DOHH2 (cell line): ENCODE measurements around the gene HPSE2.
A peak's percentile ranks its signal among the peaks of the same experiment; 100 is the strongest.

Source experiments
- H3F3A ChIP-seq: fragments of 200-600 bp; sonication (generic), shearing (Covaris generic); 2 replicates; pipeline ENCODE4 v1.6.0; 2016; ENCODE audit warnings: antibody characterized with exemption, mild to moderate bottlenecking; ENCODE audit not compliant: control insufficient read depth, insufficient read depth
- H3K27ac ChIP-seq: fragments of 200-600 bp; sonication (generic); 2 replicates; pipeline ENCODE4 v1.5.1; 2014; ENCODE audit warnings: low read depth, mild to moderate bottlenecking, low read length, moderate library complexity
- H3K27me3 ChIP-seq: fragments of 200-600 bp; sonication (generic); 2 replicates; pipeline ENCODE4 v1.6.1; 2014; ENCODE audit warnings: mild to moderate bottlenecking, low read length, mixed read lengths; ENCODE audit not compliant: control insufficient read depth
- H3K36me3 ChIP-seq: fragments of 200-600 bp; sonication (generic); 2 replicates; pipeline ENCODE4 v1.6.1; 2014; ENCODE audit warnings: mild to moderate bottlenecking, low read length, moderate library complexity, mixed read lengths; ENCODE audit not compliant: control insufficient read depth
- H3K4me1 ChIP-seq: fragments of 200-600 bp; sonication (generic); 2 replicates; pipeline ENCODE4 v1.6.1; 2014; ENCODE audit warnings: mild to moderate bottlenecking, low read length, mixed read lengths; ENCODE audit not compliant: control insufficient read depth
- H3K4me2 ChIP-seq: fragments of 200-600 bp; sonication (generic); 2 replicates; pipeline ENCODE4 v1.6.0; 2014; ENCODE audit warnings: mild to moderate bottlenecking, low read length, moderate library complexity
- H3K4me3 ChIP-seq: fragments of 200-600 bp; sonication (generic); 2 replicates; pipeline ENCODE4 v1.5.1; 2014; ENCODE audit warnings: mild to moderate bottlenecking, low read length, mixed read lengths
- H3K79me2 ChIP-seq: fragments of 200-600 bp; sonication (generic); 2 replicates; pipeline ENCODE4 v1.6.1; 2014; ENCODE audit warnings: mild to moderate bottlenecking, low read length, mixed read lengths; ENCODE audit not compliant: control insufficient read depth
- H3K9me2 ChIP-seq: fragments of 200-600 bp; sonication (generic); replicated peaks from 2 replicates; pipeline ENCODE4 v1.6.1; 2014; ENCODE audit warnings: mild to moderate bottlenecking, low read length, mixed read lengths; ENCODE audit not compliant: control insufficient read depth
- H3K9me3 ChIP-seq: fragments of 200-600 bp; sonication (generic); 2 replicates; pipeline ENCODE4 v1.6.1; 2014; ENCODE audit warnings: antibody characterized with exemption, low read length, mixed read lengths; ENCODE audit not compliant: control insufficient read depth, insufficient read depth
- H4K20me1 ChIP-seq: fragments of 200-600 bp; sonication (generic); 2 replicates; pipeline ENCODE4 v1.6.0; 2014; ENCODE audit warnings: low read depth, mild to moderate bottlenecking, antibody characterized with exemption, low read length, moderate library complexity; ENCODE audit not compliant: control insufficient read depth, insufficient read depth
- EZH2phosphoT487 ChIP-seq: fragments of 200-600 bp; sonication (generic); IDR thresholded peaks from 2 replicates; pipeline ENCODE4 v1.6.1; 2017; ENCODE audit warnings: borderline replicate concordance, mild to moderate bottlenecking, antibody characterized with exemption, low read length, moderate library complexity, mixed read lengths
- TF ChIP-seq, protein P1 (sequence below): fragments of 200-600 bp; sonication (generic); IDR thresholded peaks from one replicate; pipeline ENCODE4 v1.5.1; 2014; ENCODE audit warnings: antibody characterized with exemption, mild to moderate bottlenecking, low read depth, low read length; ENCODE audit not compliant: poor library complexity, severe bottlenecking

The HPSE2 gene

DNA sequence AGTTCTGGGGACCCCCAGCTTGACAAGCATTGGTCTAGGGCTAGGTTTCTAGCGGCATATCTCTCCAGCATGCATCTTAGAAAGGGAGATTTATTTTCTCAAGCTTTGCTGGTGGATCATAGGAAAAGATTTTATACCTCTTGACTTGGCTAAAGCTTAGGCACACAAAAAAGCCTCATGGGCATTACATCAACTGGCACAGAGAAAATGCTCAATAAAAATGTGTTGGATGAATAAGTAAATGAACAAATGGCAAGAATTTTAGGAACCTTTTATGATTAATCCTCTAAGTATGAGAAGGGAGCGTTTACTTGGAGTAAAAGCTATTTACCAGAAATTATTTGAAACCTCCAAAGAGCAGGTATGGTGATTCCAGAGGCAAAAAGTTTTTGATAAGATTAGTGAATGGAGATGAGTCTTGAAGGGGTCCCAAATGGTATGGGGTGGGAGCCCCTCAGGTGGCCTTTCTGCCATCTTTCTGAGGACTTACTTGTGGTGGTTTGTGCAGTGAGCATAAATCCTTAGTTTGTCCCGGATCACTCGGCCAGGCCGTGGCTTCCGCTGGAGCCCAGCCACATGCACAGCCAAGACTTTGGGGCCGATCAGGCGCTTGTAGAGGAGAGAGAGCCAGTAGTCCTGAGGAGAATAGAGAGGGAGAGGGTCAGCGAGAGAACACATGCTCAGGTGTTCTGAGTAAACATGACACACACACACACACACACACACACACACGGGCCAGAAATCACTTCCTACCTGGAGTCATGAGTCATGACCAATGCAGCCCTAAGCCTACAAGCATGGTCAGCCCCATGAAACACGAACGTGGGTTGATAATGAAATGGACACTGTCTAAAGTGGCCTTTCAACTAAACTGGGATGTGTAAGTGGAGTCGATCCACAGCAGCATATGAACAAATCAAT lies 745.8 kb downstream of the HPSE2 start:
- Histone ChIP-seq H3K4me2 (no peak overlapping the region), H3K27ac (no peak overlapping the region)
- TF ChIP-seq, protein P1, sequence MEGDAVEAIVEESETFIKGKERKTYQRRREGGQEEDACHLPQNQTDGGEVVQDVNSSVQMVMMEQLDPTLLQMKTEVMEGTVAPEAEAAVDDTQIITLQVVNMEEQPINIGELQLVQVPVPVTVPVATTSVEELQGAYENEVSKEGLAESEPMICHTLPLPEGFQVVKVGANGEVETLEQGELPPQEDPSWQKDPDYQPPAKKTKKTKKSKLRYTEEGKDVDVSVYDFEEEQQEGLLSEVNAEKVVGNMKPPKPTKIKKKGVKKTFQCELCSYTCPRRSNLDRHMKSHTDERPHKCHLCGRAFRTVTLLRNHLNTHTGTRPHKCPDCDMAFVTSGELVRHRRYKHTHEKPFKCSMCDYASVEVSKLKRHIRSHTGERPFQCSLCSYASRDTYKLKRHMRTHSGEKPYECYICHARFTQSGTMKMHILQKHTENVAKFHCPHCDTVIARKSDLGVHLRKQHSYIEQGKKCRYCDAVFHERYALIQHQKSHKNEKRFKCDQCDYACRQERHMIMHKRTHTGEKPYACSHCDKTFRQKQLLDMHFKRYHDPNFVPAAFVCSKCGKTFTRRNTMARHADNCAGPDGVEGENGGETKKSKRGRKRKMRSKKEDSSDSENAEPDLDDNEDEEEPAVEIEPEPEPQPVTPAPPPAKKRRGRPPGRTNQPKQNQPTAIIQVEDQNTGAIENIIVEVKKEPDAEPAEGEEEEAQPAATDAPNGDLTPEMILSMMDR: no peak
- TF ChIP-seq EZH2phosphoT487: no peak

DNA sequence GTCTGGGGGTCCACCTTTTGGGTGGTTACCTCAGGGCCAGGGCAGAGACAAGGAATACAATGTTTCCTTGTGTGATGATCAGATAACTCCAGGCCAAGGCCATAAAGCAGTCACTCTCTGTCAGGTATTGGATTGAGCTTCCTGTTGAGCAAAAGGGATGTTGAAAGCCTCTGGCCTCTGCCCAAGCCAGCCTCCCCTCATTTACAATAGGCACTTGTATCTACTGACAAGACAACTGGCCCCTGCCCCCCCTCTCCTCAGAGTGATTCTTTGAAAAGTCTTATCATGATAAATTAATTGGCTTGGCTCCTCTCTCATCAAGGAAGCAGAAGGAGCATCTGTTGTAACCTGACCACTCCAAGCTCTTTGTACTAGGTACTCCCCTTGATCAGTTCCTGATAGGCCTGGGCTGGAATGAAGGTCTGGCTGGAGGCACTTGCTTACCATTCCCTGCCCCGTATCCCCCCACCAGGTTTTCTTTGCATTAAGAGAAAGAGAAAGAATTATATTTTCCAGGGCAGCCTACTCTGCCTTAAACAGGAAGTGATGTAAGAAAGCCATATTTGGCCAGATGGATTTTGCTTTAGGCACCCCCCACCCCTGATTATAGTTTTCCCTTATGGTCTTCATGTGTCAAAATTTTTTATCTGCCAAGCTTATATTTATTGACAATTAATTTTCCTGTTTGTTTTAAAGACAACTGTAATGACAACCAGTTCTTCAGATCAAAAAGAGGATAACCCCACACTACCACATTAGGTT lies 746.8 kb downstream of the HPSE2 start:
- Histone ChIP-seq H4K20me1 (no peaks in the 10 kb centered on the region), H3K4me3 (no peak overlapping the region), H3K9me3 (no peaks in the 10 kb centered on the region; the same call in 1 of the 2 replicates), H3F3A (0 out of 2 replicates have a peak, but pooled peaks cover 3% of the 10 kb centered on the region), H3K79me2 (no peaks in the 10 kb centered on the region), H3K9me2 (no peaks in the 10 kb centered on the region), H3K27ac (no peak overlapping the region), H3K36me3 (no peaks in the 10 kb centered on the region), H3K4me2 (no peak overlapping the region), H3K27me3 (no peaks in the 10 kb centered on the region), H3K4me1 (peaks cover 9% of the 10 kb centered on the region)
- TF ChIP-seq EZH2phosphoT487: no peak
- TF ChIP-seq, protein P1: no peak

More for the DNA sequence above, 745.8 kb downstream of the HPSE2 start:
- H3K36me3 ChIP-seq: no peaks in the 10 kb centered on the region
- H3K9me2 ChIP-seq: no peaks in the 10 kb centered on the region
- 0 out of 2 replicates have a peak, but pooled peaks cover 3% of the 10 kb centered on the region for H3F3A ChIP-seq
- no peaks in the 10 kb centered on the region for H4K20me1 ChIP-seq
- H3K27me3 ChIP-seq: no peaks in the 10 kb centered on the region
- H3K9me3 ChIP-seq: no peaks in the 10 kb centered on the region; the same call in 1 of the 2 replicates
- no peak overlapping the region for H3K4me3 ChIP-seq
- H3K4me1 ChIP-seq: peaks cover 11% of the 10 kb centered on the region
- H3K79me2 ChIP-seq: no peaks in the 10 kb centered on the region

DNA sequence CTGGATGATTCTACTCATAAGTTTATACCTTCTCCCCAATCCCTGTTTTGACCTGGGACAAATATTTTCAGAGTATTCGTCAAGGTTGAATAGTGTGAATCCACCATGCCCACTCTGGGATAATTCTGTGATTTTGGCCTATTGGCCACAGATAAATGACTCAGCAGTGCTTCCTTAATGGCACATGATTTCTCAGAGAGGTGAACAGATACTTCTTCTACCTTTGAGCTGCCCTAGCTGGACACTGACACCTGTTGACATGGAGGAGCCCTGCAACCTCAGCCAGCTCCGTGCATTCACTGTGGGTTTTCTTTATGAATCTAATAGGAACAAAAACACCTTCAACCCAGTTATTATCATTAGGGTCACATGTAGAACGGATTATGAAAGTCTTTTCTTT lies 748.0 kb downstream of the HPSE2 start:
- H3K4me2 ChIP-seq: no peak overlapping the region

More for the DNA sequence above, 748.0 kb downstream of the HPSE2 start:
- Histone ChIP-seq H3K27me3 (no peaks in the 10 kb centered on the region), H3K9me2 (no peaks in the 10 kb centered on the region), H4K20me1 (no peaks in the 10 kb centered on the region), H3K27ac (no peak overlapping the region), H3K4me1 (peaks cover 1% of the 10 kb centered on the region), H3K4me3 (no peak overlapping the region), H3K9me3 (peaks cover 4% of the 10 kb centered on the region), H3F3A (no peaks in the 10 kb centered on the region), H3K36me3 (no peaks in the 10 kb centered on the region), H3K79me2 (no peaks in the 10 kb centered on the region)
- no peak for TF ChIP-seq EZH2phosphoT487
- TF ChIP-seq, protein P1: peak; percentile 15
